Breast epithelium (tissue), 4 donors: ENCODE data around the gene KISS1. TPM values are rescaled to one million over a fixed set of nuclear protein-coding genes. Genes with fewer than 3 reads are reported as not detected.

Experiments
- DNase-seq, 2 donors: peaks; one replicate each; pipeline ENCODE4 v3.0.0-alpha.2; 2019; ENCODE audit warnings: low spot score in 2 of 2
- H3K27ac ChIP-seq, 2 donors: fragments of 200-600 bp; sonication (generic) in 1 of 2; one replicate each; pipeline ENCODE4 v1.5.1; 2016 to 2019; ENCODE audit warnings: mild to moderate bottlenecking in 1 of 2
- H3K27me3 ChIP-seq, 2 donors: fragments of 200-600 bp; sonication (generic) in 1 of 2; one replicate each; pipeline versions ENCODE4 v1.5.1 to v1.6.0; 2017 to 2019; ENCODE audit warnings: control low read depth in 1 of 2, mild to moderate bottlenecking in 1 of 2
- H3K36me3 ChIP-seq: fragments of 200-600 bp; one replicate; pipeline ENCODE4 v1.5.1; 2019
- H3K4me1 ChIP-seq, 2 donors: fragments of 200-600 bp; sonication (generic); one replicate each; pipeline ENCODE4 v1.5.1; 2016 to 2019; ENCODE audit warnings: control low read depth in 1 of 2
- H3K4me3 ChIP-seq, 3 donors: fragments of 200-600 bp; sonication (generic); 1 replicate in 2 of 3; 2 replicates in 1 of 3; pipeline ENCODE4 v1.5.1; 2016 to 2019; ENCODE audit warnings: mild to moderate bottlenecking in 3 of 3, moderate library complexity in 2 of 3
- H3K9me3 ChIP-seq, 2 donors: fragments of 200-600 bp; sonication (generic) in 1 of 2; one replicate each; pipeline ENCODE4 v1.5.1; 2016 to 2019; ENCODE audit warnings: control low read depth in 1 of 2
- POLR2A ChIP-seq: fragments of 450-650 bp; IDR thresholded peaks from one replicate; pipeline ENCODE4 v1.6.1; 2016; ENCODE audit warnings: antibody characterized with exemption, mild to moderate bottlenecking, moderate library complexity
- POLR2AphosphoS5 ChIP-seq, 3 donors: sonication (generic); formaldehyde crosslinking; IDR thresholded peaks; one replicate each; pipeline ENCODE4 v1.6.1; 2017; ENCODE audit warnings: antibody characterized with exemption in 3 of 3
- intact Hi-C: fragments of 100-400 bp; cut with DNase I; formaldehyde crosslinking; loops from one replicate; pipeline ENCODE4 v1.15.1; 2023; ENCODE audit warnings: low total_unique reads
- total RNA-seq, 3 donors: library from RNA; depleted of rRNA; stranded (reverse); fragments of >200 nt; gene quantifications; one replicate each; pipeline ENCODE4 v1.1.0, GENCODE V29; 2016
- TF ChIP-seq, protein P1 (sequence below), 3 donors: fragments of 450-650 bp; IDR thresholded peaks; one replicate each; pipeline ENCODE4 v1.5.1; 2016 to 2017; ENCODE audit warnings: antibody characterized with exemption in 3 of 3, mild to moderate bottlenecking in 3 of 3, moderate library complexity in 3 of 3

KISS1 gene
- total RNA-seq, 3 donors from 2014 or later, result not detected

DNA sequence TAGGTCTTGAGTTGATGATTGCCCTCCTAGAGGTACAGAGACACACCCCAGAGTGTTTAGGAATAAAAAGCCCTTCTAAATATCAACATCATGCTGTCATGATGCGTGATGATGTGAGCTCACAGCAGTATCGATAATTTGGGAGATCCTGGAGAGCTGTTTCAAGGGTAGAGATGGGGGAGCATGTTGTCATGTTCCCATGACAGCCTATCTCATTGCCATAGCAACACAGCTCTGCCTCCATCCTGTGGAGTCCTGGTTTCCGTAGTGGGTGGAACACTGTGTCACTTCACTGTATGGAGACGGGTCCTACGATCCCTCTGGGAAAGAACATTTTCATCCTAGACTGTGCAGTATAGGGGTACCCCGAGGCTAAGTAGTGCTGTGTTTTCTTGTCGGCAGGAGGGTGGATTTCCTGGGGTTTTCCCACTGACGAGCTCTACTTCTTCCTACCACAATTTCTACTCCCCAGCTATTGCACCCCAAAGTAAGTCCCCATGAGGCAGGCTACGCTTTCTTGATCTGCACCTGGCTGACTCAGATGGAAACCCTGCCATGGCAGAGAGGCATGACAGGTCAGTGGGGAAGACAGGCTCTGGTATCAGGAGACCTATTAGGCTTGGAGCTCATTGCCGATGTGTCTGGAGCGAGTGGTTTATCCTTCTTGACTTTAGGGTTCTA lies 7.2 kb downstream of the KISS1 start:
- H3K36me3 ChIP-seq, result no peaks in the 10 kb centered on the region
- H3K27me3 ChIP-seq, result no peaks in the 10 kb centered on the region
- intact Hi-C loops, result no loop called here
- no peak for TF ChIP-seq POLR2AphosphoS5 (IDR thresholded peaks at IDR 0.05)
- TF ChIP-seq, protein P1, sequence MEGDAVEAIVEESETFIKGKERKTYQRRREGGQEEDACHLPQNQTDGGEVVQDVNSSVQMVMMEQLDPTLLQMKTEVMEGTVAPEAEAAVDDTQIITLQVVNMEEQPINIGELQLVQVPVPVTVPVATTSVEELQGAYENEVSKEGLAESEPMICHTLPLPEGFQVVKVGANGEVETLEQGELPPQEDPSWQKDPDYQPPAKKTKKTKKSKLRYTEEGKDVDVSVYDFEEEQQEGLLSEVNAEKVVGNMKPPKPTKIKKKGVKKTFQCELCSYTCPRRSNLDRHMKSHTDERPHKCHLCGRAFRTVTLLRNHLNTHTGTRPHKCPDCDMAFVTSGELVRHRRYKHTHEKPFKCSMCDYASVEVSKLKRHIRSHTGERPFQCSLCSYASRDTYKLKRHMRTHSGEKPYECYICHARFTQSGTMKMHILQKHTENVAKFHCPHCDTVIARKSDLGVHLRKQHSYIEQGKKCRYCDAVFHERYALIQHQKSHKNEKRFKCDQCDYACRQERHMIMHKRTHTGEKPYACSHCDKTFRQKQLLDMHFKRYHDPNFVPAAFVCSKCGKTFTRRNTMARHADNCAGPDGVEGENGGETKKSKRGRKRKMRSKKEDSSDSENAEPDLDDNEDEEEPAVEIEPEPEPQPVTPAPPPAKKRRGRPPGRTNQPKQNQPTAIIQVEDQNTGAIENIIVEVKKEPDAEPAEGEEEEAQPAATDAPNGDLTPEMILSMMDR (IDR thresholded peaks at IDR 0.05), result no peak
- no peak for TF ChIP-seq POLR2A
- no peaks in the 10 kb centered on the region for H3K4me1 ChIP-seq
- no peaks in the 10 kb centered on the region for H3K9me3 ChIP-seq
- no peak overlapping the region for H3K27ac ChIP-seq
- DNase-seq, result no peak
- H3K4me3 ChIP-seq, result no peak overlapping the region

DNA sequence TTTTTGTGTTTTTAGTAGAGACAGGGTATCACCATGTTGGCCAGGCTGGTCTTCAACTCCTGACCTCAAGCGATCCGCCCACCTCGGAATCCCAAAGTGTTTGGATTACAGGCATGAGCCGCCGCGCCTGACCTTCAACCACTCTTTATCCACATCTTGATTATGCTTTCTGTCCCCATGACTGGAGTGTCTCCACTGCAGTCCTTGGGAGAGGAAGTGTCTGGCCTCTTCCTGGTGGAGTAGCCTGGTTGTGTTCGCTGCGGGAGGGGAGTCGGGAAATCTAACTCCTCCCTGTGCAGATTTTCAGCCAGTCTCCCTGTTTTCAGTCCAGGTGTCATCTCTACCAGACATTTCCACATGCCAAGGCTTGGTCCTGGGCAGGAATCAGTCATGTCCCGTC lies 9.7 kb downstream of the KISS1 start:
- intact Hi-C loops, result no loop called here
- H3K27me3 ChIP-seq, result no peaks in the 10 kb centered on the region

DNA sequence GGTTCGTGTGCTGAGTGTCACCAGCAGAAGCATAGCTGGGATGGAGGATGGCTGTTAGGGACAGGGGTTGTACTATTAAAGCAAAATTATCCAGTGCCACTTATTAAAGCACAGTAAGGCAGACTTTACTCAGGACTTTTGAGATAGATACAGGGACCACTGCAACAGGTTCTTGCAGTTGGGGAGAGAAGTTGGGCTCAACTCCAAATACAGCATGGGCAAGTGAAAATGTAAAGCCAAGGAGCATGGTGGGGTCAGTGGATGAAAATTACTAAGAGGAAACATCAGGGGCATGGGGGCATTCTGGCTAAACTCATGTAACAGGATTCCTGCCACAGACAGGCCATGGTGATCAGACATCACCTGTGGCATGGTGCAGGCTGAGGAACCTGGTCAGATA lies 15.2 kb downstream of the KISS1 start:
- Histone ChIP-seq H3K36me3 (no peaks in the 10 kb centered on the region), H3K4me3 (no peak overlapping the region), H3K4me1 (no peaks in the 10 kb centered on the region), H3K27me3 (no peaks in the 10 kb centered on the region), H3K27ac (no peak overlapping the region), H3K9me3 (no peaks in the 10 kb centered on the region)
- TF ChIP-seq, protein P1 (IDR thresholded peaks at IDR 0.05), result no peak
- TF ChIP-seq POLR2A (no peak), POLR2AphosphoS5 (IDR thresholded peaks at IDR 0.05) (no peak)
- intact Hi-C loops, result no loop called here
- no peak for DNase-seq

More for the DNA sequence above, 9.7 kb downstream of the KISS1 start:
- TF ChIP-seq POLR2A (no peak), POLR2AphosphoS5 (IDR thresholded peaks at IDR 0.05) (no peak)
- TF ChIP-seq, protein P1 (IDR thresholded peaks at IDR 0.05), result no peak
- no peak for DNase-seq
- no peaks in the 10 kb centered on the region for H3K4me1 ChIP-seq
- no peak overlapping the region for H3K27ac ChIP-seq
- no peaks in the 10 kb centered on the region for H3K9me3 ChIP-seq
- no peak overlapping the region for H3K4me3 ChIP-seq
- H3K36me3 ChIP-seq, result no peaks in the 10 kb centered on the region

DNA sequence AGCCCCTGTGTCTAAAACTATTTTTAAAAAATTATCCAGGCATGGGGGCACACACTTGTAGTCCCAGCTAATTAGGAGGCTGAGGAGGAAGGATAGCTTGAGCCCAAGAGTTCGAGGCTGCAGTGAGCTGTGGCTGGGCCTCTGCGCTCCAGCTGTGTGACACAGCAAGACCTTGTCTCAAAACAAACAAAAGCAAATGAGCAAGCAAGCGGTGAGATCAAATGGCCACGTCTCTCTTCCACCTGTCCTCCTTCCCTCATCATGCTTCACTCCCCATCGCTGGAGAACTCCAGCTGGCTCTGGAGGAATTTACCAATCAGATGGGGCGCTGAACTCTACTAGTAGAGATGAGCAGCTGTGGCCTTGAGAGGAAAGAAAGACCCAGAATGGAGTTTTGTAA lies 16.2 kb downstream of the KISS1 start:
- TF ChIP-seq POLR2A (no peak), POLR2AphosphoS5 (IDR thresholded peaks at IDR 0.05) (no peak)
- TF ChIP-seq, protein P1 (IDR thresholded peaks at IDR 0.05), result no peak

DNA sequence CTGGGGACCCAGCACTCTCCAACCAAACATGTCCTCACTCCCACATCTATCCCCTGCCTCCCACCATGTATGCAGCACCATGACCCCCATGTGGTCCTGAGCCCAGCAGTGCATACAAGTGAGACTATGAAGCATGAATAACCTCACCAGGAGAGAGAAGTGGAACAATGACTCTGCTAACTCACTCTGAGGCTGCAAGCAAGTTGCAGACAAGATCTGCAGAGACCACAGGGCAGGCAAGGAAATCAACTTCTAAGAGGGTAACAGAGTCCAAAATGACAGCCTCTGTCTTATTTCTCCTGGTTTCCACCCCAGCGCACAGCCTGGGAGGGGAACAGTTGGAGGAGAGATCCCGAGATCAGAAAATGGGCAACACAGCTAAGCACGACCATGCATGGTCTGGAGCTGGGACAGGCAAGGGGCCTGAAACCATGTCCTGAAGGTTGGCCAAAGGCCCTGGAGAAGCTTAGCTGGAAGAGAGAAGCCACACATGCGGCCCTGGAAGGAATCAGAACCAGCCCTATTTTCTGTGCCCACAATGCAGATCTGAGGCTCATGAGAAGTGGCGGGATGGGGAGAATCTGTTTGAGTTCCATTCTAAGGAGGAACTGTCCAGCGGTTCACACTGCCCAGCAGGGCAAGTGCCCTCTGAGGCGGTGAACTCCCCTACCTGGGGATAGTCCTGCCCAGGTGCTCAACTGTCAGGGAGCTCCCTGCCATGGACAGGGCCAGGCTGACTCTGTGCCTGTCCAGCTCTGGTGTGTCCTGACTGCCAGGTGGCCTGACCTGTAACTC lies 17.6 kb downstream of the KISS1 start:
- no peaks in the 10 kb centered on the region for H3K9me3 ChIP-seq
- no peak overlapping the region for H3K4me3 ChIP-seq
- TF ChIP-seq POLR2A (no peak), POLR2AphosphoS5 (IDR thresholded peaks at IDR 0.05) (no peak)
- TF ChIP-seq, protein P1 (IDR thresholded peaks at IDR 0.05), result no peak
- no peak overlapping the region for H3K27ac ChIP-seq
- no peaks in the 10 kb centered on the region for H3K27me3 ChIP-seq
- intact Hi-C loops, result no loop called here
- DNase-seq, result no peak
- H3K36me3 ChIP-seq, result no peaks in the 10 kb centered on the region
- no peaks in the 10 kb centered on the region for H3K4me1 ChIP-seq

More for the DNA sequence above, 16.2 kb downstream of the KISS1 start:
- no peaks in the 10 kb centered on the region for H3K4me1 ChIP-seq
- H3K27ac ChIP-seq, result no peak overlapping the region
- DNase-seq, result no peak
- no peaks in the 10 kb centered on the region for H3K27me3 ChIP-seq
- intact Hi-C loops, result no loop called here
- no peaks in the 10 kb centered on the region for H3K36me3 ChIP-seq
- no peak overlapping the region for H3K4me3 ChIP-seq
- no peaks in the 10 kb centered on the region for H3K9me3 ChIP-seq
